Neuron (in vitro differentiated cells): Measurements from ENCODE around the gene RSPO1.
A peak's percentile ranks its signal among the peaks of the same experiment; 100 is the strongest.
"Not testable (repeated sequence)": the region's sequence is repeated elsewhere in the genome, so short reads cannot be mapped to it uniquely, and the experiment has no call there.

Experiments used
- H2AFZ ChIP-seq: one replicate; pipeline ENCODE4 v1.6.1; 2013; ENCODE audit warnings: low read depth, mild to moderate bottlenecking, inconsistent platforms, low read length, moderate library complexity
- H3K27me3 ChIP-seq: one replicate; pipeline ENCODE4 v1.6.1; 2013; ENCODE audit warnings: low read length; ENCODE audit not compliant: insufficient read depth
- H3K36me3 ChIP-seq: one replicate; pipeline ENCODE4 v1.6.1; 2013; ENCODE audit warnings: low read length; ENCODE audit not compliant: insufficient read depth
- H3K4me1 ChIP-seq: one replicate; pipeline ENCODE4 v1.6.1; 2013; ENCODE audit warnings: low read length; ENCODE audit not compliant: insufficient read depth
- H3K4me3 ChIP-seq: 2 replicates; pipeline ENCODE4 v1.5.1; 2013; ENCODE audit warnings: mild to moderate bottlenecking, low read length, moderate library complexity
- H3K9me3 ChIP-seq: one replicate; pipeline ENCODE4 v1.6.1; 2013; ENCODE audit warnings: low read length

Gene RSPO1

DNA sequence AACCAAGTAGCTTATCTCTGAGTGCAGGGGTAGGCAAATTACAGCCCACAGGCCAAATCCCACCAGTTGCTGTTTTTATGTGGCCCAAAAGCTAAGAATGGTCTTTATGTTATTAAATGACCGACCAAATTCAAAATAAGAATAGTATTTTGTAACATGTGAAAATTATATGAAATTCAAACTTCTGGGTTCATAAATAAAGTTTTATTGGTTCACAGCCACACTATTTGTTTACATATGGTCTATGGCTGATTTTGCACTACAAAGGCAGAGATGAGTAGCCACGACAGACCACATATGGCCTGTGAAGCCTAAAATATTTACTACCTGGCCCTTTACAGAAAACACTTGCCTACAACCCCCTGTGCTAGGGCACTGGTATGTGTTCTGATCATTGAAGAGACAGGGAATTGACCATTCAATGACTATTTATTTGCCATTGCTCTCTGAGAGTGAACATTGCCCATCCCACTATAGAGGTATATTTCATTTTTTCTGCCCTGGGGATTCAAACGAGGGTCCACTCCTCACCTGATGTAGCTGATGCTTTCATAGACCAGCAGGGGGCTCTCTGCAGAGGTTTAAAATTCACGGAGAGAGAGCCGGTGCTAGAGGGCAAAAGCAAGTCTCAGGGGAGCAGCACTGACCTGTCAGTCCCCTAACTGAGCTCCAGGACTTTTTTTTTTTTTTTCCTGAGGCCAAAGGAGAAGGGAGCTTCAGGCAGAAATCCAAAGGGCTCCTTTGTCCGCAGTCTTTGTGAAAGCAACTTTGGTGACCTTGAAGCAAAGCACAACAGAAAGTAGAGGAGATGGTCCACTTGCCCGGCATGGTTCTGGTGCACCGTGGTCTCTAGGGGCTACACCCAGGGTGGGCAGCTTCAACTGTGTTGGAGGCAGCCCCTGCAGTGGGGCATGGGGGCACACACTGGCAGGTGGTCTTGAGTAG, 31.7 kb downstream of the RSPO1 start:
- no peak overlapping the region for H3K4me3 ChIP-seq
- no peaks in the 10 kb centered on the region for H3K9me3 ChIP-seq
- H3K36me3 ChIP-seq: no peaks in the 10 kb centered on the region
- peaks cover 52% of the 10 kb centered on the region for H3K27me3 ChIP-seq
- no peak overlapping the region for H2AFZ ChIP-seq
- H3K4me1 ChIP-seq: no peaks in the 10 kb centered on the region

DNA sequence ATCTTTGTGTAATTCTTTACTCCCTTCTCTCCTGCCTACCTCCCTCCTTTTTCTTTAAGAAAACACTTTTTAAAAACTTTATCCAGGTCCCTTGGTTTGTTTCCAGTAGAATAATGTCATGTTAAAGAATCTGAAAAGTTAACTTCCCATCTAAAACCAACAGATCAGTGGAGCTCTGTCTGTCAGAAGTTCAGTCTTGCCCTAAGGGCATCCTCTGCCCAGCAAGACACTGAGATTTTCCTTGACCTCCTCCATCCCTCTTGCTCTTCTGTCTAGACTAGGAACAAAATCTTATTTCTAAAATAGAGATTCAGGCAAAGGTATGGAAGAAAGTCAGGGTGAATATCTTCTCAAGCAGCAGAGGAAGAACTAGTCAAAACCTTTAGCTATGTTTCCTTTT, 33.3 kb downstream of the RSPO1 start:
- H2AFZ ChIP-seq: no peak overlapping the region
- no peak overlapping the region for H3K4me3 ChIP-seq
- peaks cover under 1% of the 10 kb centered on the region for H3K4me1 ChIP-seq
- peaks cover 42% of the 10 kb centered on the region for H3K27me3 ChIP-seq
- no peaks in the 10 kb centered on the region for H3K36me3 ChIP-seq
- no peaks in the 10 kb centered on the region for H3K9me3 ChIP-seq

DNA sequence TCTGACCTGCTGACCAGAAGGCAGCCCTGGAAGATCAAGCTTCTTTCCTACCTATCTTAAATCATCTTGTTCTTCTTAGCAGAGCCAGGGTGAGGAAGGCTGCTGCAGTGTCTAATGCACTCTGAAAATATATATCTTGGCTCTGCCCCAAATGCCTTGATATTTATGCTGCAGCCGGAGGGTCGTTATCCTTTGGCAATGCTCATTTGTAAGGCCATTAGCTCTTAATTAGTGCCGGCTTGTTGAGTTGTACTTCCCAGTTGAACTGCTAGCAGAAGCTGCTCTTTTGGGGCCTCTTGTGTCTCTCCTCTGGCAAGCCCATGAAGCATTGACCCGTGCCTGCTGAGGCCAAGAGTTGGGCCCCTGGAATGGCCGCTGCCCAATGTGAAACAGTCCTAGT, 34.8 kb downstream of the RSPO1 start:
- no peaks in the 10 kb centered on the region for H3K36me3 ChIP-seq
- H2AFZ ChIP-seq: no peak overlapping the region
- peaks cover 7% of the 10 kb centered on the region for H3K4me1 ChIP-seq
- H3K4me3 ChIP-seq: no peak overlapping the region
- no peaks in the 10 kb centered on the region for H3K9me3 ChIP-seq
- H3K27me3 ChIP-seq: peaks cover 29% of the 10 kb centered on the region

DNA sequence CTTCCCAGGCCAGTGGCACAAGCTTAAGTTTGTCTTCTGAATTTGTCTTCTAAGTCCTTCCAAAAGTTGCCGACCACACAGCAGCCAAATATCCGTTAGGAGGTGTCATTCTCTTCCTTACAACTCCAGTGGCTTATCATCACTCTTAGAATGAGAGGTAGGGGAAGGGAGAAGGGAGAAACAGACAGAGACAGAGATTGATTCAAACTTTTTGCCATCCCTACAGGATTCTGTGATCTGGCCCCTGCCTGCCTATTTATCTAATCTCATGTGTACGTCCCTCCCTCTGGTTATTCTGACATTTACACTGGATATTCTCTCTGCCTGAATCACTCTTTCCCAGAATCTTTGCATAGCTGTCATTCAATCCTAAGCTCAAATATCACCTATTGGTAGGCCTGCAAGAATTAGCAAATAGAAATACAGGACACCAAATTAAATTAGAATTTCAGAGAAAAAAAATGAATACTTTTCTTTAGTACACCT, 38.5 kb downstream of the RSPO1 start:
- Histone ChIP-seq H3K4me1 (peaks cover 13% of the 10 kb centered on the region), H3K4me3 (peak overlapping the region; percentile 82), H2AFZ (peak overlapping the region; percentile 85), H3K27me3 (peaks cover 19% of the 10 kb centered on the region), H3K9me3 (no peaks in the 10 kb centered on the region), H3K36me3 (peaks cover 21% of the 10 kb centered on the region)

DNA sequence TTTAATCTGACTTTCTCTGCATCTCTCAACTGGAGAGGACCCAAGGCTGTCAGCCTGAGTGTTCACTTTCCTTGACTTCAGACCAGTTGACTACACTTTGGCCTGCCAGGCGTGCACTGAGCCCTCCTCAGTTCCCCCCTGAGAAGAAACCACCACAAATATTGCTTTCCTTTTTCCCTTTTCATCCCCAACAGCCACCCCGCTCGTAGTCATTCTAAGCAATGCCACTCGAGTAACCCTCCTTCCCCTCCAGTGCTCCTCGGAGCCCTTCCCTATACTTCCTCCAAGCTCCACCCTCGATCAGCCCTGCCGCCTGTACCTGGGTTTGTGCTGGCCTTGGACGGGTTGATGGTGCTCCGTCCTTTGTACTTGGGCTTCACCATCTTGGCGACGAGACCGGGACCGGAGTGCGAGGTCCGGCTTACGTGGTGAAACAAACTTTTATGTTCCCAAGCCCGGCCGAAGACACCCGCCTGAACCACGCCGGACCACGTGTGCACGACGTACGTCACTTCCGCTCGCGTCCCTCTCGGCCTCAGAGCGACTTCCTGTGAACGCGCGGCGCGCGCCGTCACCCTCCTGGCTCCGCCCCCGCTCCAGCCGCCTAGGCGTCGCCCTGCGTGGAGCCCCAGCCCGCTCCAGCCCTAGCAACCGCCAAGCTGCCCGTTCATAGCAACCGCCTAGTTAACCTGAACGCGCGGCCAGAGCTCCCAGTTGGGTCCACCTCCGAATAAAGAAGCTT, 39.1 kb downstream of the RSPO1 start, which contains the start of gene GNL2:
Gene GNL2, minus strand, starts transcription at position 498 of the 742 bp plus-strand sequence. Its CDS starts 115 bp downstream, at position 383.
- peaks cover 14% of the 10 kb centered on the region for H3K27me3 ChIP-seq
- no peaks in the 10 kb centered on the region for H3K9me3 ChIP-seq
- H3K4me3 ChIP-seq: peak within 1 kb of the TSS; percentile 82
- H3K4me1 ChIP-seq: peaks cover 13% of the 10 kb centered on the region
- H2AFZ ChIP-seq: peak within 1 kb of the TSS; percentile 85
- peaks cover 27% of the 10 kb centered on the region for H3K36me3 ChIP-seq

DNA sequence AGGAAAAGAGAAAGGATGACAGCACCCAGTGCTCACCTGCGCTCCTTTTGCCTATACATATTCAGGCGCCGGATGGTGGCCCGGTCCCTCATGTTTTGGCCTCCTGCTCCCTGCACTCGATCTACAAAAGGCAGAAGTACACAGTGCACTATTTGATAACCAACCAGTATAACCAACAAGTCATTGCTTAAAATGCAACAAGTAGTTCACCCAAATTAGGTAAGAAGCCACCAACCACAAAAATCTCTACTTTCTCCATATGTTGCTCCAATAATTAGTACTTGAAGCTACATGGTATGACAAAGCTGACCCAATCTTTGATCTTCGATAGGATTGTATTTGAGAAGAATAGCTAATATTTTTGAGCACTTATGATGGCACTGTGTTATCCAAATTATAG, 41.0 kb downstream of the RSPO1 start:
- Histone ChIP-seq H3K9me3 (no peaks in the 10 kb centered on the region), H3K36me3 (peaks cover 42% of the 10 kb centered on the region), H3K4me3 (no peak overlapping the region), H2AFZ (no peak overlapping the region), H3K4me1 (peaks cover 13% of the 10 kb centered on the region), H3K27me3 (peaks cover 9% of the 10 kb centered on the region)

DNA sequence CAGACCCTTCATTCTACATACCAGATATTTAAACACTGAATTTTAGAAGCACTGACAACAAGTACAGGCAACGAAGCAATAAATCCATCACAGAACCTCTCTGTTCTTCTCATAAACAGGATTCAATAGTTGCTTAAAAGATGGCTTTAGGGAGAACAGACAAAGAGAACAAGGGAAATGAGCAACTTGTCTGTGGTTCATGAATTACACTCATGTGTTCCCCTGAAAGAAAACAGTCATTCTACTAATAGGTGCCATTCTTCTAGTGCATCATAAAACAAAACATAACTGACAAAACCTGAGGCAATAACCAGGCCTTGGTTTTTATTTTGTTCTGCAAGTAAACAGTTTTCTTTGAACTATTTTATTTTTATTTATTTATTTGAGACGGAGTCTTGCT, 45.8 kb downstream of the RSPO1 start:
- no peaks in the 10 kb centered on the region for H3K9me3 ChIP-seq
- H3K4me3 ChIP-seq: no peak overlapping the region
- no peak overlapping the region for H2AFZ ChIP-seq
- H3K4me1 ChIP-seq: no peaks in the 10 kb centered on the region
- H3K27me3 ChIP-seq: no peaks in the 10 kb centered on the region
- peaks cover 79% of the 10 kb centered on the region for H3K36me3 ChIP-seq

DNA sequence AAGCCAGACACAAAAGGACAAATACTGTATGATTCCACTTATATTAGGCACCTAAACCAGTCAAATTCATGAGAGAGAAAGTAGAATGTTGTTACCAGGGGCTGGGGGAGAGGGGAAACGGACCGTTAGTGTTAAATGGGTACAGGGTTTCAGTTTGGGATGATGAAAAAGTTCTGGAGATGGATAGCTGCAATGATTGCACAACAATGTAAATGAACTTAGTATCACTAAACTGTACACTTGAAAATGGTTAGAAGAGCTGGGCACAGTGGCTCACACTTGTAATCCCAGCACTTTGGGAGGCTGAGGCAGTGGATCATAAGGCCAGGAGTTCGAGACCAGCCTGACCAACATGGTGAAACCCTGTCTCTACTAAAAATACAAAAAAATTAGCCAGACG, 50.1 kb downstream of the RSPO1 start:
- H2AFZ ChIP-seq, H3K9me3 ChIP-seq, H3K27me3 ChIP-seq, H3K4me3 ChIP-seq, H3K4me1 ChIP-seq: not testable (repeated sequence)
- peaks cover 78% of the 10 kb centered on the region for H3K36me3 ChIP-seq

DNA sequence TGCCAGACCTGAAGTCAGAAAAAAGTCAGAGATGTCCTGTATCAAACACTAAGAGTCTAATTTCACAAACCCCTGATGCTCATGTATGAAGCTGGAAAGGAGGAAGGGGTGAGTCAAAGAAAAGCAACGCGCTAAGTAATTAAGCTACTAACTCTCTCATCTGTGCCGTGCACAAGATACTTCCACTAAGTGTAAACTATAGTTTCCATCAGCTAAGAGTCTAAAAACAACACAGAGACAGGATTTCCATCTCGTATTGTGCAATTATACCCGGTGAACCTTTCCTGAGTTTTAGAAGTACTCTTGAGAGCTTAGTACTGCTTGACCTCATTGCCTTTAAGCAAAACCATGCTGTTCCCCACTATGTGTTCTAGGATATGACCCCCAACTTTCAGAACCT, 59.0 kb downstream of the RSPO1 start:
- Histone ChIP-seq H3K36me3 (peaks cover 82% of the 10 kb centered on the region), H3K9me3 (no peaks in the 10 kb centered on the region), H3K4me1 (no peaks in the 10 kb centered on the region), H3K27me3 (no peaks in the 10 kb centered on the region), H3K4me3 (no peak overlapping the region), H2AFZ (no peak overlapping the region)

DNA sequence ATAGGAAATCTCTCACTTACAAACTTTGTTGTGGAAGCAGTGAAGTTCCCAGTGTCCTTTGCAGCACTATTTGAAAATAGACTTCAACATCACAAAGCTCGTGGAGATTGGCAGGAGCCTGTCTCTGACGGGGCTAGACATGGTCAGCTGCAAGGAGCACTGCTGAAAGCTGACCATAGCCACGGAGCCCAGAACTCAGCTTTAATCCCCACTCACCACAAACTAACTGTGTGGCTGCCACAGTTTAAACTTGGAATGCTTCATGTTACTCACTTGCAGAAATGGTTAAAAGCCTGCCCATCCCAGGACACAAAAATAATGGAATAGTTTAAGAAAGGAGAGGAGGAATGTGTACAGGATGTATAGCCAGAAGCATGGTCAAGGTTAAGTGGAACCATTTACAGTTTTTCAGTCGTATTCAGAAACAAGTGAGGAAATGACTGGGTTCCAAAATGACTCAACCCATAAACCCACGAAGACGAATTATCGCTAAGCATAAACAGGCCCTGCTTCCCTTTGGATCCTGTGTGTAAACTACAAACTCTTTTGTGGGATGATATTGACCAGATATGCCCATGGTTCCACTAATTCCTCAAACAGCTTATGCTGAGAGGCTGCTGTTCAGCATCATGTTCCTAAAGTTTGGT, 59.7 kb downstream of the RSPO1 start:
- H3K36me3 ChIP-seq: peaks cover 81% of the 10 kb centered on the region

DNA sequence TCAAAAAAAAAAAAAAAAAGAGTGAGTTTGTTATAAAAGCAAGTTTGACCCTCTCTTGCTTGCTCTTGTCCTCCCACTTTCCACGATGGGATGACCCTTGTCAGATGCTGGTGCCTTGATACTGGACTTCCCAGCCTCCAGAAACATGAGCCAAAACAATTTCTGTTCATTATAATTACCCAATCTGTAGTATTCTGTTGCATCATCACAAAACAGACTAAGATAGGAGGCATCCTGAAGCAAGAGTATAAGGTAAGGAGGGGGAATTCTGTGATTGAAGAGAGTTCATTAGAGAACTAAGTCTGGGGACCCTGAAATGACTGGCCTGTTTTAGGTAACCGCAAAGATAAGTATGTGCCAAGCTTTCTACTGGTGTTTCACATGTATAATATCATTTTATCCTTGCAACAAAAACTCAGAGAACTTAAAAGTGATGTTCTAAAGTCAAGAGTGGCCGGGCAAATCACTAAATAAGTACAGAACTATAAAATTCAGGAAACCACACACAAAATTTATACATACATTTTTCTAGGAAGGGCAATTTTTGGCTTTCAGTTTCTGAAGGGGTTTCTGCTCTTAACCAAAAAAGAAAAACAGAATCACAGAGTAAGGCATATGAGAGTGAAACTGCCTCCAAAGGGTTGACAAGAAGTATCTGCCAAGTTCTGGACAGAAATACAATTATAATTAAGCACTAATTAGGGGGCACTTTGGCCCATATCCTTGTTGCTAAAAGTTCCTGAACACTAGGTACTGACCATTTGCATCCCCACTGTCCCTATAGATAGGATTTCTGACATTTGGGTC, 64.0 kb downstream of the RSPO1 start:
- Histone ChIP-seq H3K4me3 (no peak overlapping the region), H3K27me3 (no peaks in the 10 kb centered on the region), H3K9me3 (no peaks in the 10 kb centered on the region), H3K4me1 (no peaks in the 10 kb centered on the region), H2AFZ (no peak overlapping the region), H3K36me3 (peaks cover 93% of the 10 kb centered on the region)

More for the DNA sequence above, 59.7 kb downstream of the RSPO1 start:
- Histone ChIP-seq H3K9me3 (no peaks in the 10 kb centered on the region), H3K4me3 (no peak overlapping the region), H2AFZ (no peak overlapping the region), H3K27me3 (no peaks in the 10 kb centered on the region), H3K4me1 (no peaks in the 10 kb centered on the region)

DNA sequence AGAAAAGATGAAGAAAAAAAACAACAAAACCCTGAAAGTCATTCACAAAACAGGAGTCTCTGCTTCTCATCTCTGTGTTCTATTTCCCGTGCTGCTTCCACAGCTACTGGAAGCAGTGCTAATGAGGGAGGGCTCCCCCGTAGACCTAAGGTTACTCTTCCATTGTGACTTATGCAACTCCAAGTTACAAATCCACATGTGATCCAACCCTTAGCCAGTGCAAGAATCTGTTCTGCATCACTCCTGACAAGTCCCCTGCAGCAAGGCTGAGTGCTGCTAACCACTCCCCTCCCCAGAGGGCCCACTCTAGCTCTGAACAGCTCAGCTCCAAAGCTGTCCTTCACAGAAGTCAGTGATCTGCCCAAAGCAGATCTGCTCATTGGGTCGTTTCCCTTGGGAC, 67.7 kb downstream of the RSPO1 start:
- Histone ChIP-seq H3K36me3 (peaks cover 83% of the 10 kb centered on the region), H2AFZ (no peak overlapping the region), H3K9me3 (no peaks in the 10 kb centered on the region), H3K4me1 (no peaks in the 10 kb centered on the region), H3K4me3 (no peak overlapping the region), H3K27me3 (no peaks in the 10 kb centered on the region)
